Gastroesophageal sphincter (tissue), 3 donors: Measurements from ENCODE around the gene RING1.

Experiments used
- EP300 ChIP-seq: sonication (generic); formaldehyde crosslinking; IDR thresholded peaks from one replicate; pipeline ENCODE4 v1.6.1; 2017; ENCODE audit warnings: antibody characterized with exemption, mild to moderate bottlenecking
- POLR2AphosphoS5 ChIP-seq: sonication (generic); formaldehyde crosslinking; IDR thresholded peaks from one replicate; pipeline ENCODE4 v1.6.1; 2017; ENCODE audit warnings: antibody characterized with exemption
- TF ChIP-seq, protein P1 (sequence below), 4 experiments: fragments of 200-600 bp in 2 of 4; fragments of 450-650 bp in 2 of 4; sonication (generic) in 1 of 4; IDR thresholded peaks; one replicate each; pipeline ENCODE4 v1.5.1; 2017 to 2019; ENCODE audit warnings: antibody characterized with exemption in 4 of 4, mild to moderate bottlenecking in 2 of 4, moderate library complexity in 2 of 4

- TF ChIP-seq, protein P1, sequence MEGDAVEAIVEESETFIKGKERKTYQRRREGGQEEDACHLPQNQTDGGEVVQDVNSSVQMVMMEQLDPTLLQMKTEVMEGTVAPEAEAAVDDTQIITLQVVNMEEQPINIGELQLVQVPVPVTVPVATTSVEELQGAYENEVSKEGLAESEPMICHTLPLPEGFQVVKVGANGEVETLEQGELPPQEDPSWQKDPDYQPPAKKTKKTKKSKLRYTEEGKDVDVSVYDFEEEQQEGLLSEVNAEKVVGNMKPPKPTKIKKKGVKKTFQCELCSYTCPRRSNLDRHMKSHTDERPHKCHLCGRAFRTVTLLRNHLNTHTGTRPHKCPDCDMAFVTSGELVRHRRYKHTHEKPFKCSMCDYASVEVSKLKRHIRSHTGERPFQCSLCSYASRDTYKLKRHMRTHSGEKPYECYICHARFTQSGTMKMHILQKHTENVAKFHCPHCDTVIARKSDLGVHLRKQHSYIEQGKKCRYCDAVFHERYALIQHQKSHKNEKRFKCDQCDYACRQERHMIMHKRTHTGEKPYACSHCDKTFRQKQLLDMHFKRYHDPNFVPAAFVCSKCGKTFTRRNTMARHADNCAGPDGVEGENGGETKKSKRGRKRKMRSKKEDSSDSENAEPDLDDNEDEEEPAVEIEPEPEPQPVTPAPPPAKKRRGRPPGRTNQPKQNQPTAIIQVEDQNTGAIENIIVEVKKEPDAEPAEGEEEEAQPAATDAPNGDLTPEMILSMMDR (IDR thresholded peaks at IDR 0.05) = no peak
- TF ChIP-seq POLR2AphosphoS5 (no peak), EP300 (no peak)
These were observed 37.9 kb upstream of the RING1 start for GRCh38 chr6:33170176-33171015.
